D721Med (cell line): Measurements from ENCODE around the gene ANKS1B.

Source experiments
- DNase-seq: peaks from one replicate; pipeline ENCODE4 v3.0.0; 2011; ENCODE audit warnings: low spot score; ENCODE audit not compliant: insufficient read length
- FAIRE-seq: peaks from 2 replicates; lab custom pipeline; 2011; peaks lifted over from hg19 to GRCh38; lab: Jason Lieb, UNC
- TF ChIP-seq, protein P1 (sequence below): IDR thresholded peaks from 2 replicates; pipeline ENCODE4 v1.5.1; 2012; ENCODE audit warnings: mild to moderate bottlenecking, control low read depth; ENCODE audit not compliant: insufficient read depth; ENCODE audit errors: missing control alignments

ANKS1B gene

DNA sequence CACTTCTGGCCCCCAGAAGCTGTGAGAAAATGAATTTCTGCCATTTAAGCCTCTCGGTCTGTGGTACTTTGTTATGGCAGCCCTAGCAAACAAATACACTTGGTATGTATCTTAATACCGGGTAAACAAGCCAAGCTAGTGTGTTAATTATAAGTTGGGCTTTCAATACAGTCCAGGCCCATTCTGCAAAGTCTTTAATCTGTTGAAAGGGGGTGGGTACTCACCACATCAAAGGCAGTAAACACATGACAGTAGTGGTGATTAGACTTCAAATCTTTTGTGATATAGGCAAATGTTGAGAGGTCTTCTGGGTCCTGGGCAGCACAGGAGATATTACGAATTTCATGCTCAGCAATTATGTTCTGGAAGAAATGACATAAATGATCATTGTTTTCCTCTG lies 1211.9 kb downstream of the ANKS1B start:
- DNase-seq (no peak), FAIRE-seq (no peak)
- TF ChIP-seq, protein P1, sequence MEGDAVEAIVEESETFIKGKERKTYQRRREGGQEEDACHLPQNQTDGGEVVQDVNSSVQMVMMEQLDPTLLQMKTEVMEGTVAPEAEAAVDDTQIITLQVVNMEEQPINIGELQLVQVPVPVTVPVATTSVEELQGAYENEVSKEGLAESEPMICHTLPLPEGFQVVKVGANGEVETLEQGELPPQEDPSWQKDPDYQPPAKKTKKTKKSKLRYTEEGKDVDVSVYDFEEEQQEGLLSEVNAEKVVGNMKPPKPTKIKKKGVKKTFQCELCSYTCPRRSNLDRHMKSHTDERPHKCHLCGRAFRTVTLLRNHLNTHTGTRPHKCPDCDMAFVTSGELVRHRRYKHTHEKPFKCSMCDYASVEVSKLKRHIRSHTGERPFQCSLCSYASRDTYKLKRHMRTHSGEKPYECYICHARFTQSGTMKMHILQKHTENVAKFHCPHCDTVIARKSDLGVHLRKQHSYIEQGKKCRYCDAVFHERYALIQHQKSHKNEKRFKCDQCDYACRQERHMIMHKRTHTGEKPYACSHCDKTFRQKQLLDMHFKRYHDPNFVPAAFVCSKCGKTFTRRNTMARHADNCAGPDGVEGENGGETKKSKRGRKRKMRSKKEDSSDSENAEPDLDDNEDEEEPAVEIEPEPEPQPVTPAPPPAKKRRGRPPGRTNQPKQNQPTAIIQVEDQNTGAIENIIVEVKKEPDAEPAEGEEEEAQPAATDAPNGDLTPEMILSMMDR = no peak

DNA sequence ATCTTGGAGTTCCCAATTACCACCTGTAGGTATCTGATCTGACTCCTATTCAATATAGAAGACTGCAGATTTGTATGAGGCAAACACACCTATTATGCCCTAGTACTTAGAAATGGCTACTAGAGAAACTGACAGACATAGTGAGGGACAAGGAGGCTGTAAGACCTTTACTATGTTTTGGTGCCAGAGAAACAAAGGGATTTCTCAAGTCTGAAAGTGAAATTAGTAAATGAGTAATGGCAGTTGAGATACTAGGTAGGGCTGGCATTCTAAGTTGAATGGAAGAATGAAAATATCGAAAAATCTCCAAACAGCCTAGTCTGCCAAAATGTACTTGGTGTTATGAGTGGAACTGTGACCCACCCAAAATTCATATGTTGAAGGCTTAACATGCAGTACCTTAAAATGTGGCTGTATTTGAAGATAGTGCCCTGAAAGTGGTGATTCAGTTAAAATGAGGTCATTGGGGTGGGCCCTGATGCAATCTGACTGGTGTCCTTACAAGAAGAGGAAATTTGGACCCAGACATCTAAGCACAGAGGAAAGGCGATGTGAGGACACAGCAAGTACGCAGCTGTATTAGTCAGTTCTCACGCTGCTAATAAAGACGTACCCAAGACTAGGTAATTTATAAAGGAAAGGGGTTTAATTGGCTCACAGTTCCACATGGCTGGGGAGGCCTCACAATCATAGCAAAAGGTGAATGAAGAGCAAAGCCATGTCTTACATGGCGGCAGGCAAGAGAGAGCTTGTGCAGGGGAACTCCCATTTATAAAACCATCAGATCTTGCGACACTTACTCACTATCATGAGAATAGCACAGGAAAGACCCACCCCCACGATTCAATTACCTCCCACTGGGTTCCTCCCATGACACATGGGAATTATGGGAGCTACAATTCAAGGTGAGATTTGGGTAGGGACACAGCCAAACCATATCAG lies 1212.7 kb downstream of the ANKS1B start:
- FAIRE-seq (no peak), DNase-seq (no peak)
- TF ChIP-seq, protein P1 = no peak

DNA sequence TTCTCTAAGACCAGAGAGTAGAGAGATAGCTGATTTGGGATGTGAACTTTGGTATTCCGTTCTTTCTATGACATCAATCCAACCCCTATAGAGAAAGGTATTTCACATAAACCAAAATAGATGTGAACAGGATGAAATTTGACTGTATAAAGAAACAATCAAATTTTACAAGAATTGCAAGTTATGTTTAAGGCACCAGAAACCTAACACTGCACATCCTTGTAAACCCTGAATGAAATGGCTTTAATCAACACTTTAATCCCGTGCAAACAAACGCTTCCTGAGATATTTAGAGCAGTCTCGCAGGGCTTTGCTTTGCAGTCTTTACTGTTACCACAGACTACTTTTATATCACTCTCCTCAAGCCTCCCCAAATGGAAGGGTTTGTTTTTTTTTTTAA lies 1214.5 kb downstream of the ANKS1B start:
- TF ChIP-seq, protein P1 = no peak
- FAIRE-seq (no peak), DNase-seq (no peak)

DNA sequence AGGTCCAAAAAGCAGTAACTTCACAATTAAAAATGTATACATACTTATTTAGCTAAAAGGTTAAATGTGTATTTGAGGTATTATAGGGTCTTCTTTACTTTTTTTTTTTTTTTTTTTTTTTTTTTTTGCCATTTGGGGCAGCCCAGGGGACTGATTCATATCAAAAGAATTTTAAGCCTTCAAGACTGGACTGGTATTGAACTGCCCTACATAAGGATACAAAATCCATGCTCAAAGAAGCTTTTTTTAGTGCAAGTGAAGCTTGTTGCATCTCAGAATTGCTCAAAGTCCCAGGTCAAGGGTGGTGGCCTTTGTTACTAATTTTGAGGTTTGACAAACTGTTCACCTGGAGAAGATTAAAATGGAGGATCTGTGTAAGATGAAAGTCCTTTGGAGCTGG lies 1215.7 kb downstream of the ANKS1B start:
- DNase-seq (no peak), FAIRE-seq (no peak)
- TF ChIP-seq, protein P1 = no peak

DNA sequence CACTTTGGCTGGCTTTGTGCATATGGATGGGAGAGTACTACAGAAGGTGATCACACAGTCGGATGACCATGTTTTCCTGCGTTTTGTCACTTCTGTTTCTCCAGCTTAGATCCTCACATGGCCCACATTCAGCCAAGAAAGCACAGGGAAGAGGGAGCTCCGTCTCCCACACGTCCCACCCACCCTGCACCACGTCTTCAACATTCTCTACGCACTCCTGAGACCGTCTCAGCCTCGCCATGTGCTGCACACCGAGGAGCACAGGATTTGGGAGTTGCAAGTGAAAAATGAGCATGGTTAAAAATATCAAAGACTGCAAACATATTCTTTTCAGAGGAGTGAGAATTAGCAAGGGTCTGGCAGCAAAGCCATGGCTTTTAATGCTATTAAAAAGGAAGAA lies 1217.5 kb downstream of the ANKS1B start:
- TF ChIP-seq, protein P1 = no peak
- FAIRE-seq (no peak), DNase-seq (no peak)

DNA sequence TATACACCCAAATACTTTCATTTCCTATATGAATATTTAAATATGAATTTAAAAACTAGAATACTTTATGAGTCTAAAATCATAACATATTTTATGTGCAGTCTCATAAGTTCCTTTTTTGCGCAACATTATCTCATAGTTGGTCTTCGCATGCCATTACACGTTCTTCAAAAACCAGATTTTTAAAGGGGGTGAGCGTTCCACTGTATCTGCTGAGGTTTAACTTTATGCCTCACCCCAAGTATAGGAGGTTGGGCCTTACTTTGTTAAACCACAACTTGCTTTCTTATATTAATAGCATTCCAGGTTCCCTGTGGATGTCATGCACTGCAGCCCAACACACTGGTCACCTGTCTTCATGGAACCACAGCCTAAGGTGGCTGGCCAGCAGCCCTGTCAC lies 1221.1 kb downstream of the ANKS1B start:
- DNase-seq = no peak
- TF ChIP-seq, protein P1 = no peak
- no peak for FAIRE-seq

DNA sequence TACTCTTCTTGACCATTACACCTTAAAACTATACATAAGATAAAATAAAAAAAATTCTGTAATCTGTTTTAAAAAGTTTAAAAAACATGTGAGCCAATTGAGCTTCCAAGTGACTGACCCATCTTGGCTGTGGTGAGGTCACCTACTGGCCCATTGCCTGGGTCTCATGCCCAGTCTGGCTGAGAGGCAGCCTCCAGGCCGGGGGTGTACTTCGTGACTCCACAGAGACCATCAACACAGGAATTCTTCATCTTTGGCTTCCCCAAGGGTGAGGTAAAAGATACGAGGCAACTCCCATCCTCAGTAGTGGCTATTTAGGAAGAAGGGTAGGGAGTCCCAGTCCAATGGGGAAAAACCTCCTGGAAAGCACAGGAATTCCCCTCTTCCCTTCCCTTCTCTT lies 1226.4 kb downstream of the ANKS1B start:
- TF ChIP-seq, protein P1 = no peak

More for the DNA sequence above, 1226.4 kb downstream of the ANKS1B start:
- DNase-seq (no peak), FAIRE-seq (no peak)
